ENCODE data around the gene STAT4.
A peak's percentile ranks its signal among the peaks of the same experiment; 100 is the strongest.

Gene STAT4

GRCh38 chr2:191001032-191001431, 149.8 kb downstream of the STAT4 start:
- no peak overlapping the region for H3K4me3 ChIP-seq (ENCODE audit: severe bottlenecking)
- no peaks in the 10 kb centered on the region for H3K27me3 ChIP-seq (ENCODE audit: insufficient read depth, poor library complexity, severe bottlenecking)
- H3K9me3 ChIP-seq (ENCODE audit: severe bottlenecking), result no peaks in the 10 kb centered on the region
- peak overlapping the region; percentile 53 for H3K27ac ChIP-seq (ENCODE audit: poor library complexity, severe bottlenecking)
- no peak for DNase-seq (ENCODE audit: low spot score)
- TF ChIP-seq, protein P1, sequence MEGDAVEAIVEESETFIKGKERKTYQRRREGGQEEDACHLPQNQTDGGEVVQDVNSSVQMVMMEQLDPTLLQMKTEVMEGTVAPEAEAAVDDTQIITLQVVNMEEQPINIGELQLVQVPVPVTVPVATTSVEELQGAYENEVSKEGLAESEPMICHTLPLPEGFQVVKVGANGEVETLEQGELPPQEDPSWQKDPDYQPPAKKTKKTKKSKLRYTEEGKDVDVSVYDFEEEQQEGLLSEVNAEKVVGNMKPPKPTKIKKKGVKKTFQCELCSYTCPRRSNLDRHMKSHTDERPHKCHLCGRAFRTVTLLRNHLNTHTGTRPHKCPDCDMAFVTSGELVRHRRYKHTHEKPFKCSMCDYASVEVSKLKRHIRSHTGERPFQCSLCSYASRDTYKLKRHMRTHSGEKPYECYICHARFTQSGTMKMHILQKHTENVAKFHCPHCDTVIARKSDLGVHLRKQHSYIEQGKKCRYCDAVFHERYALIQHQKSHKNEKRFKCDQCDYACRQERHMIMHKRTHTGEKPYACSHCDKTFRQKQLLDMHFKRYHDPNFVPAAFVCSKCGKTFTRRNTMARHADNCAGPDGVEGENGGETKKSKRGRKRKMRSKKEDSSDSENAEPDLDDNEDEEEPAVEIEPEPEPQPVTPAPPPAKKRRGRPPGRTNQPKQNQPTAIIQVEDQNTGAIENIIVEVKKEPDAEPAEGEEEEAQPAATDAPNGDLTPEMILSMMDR (IDR thresholded peaks at IDR 0.05; ENCODE audit: poor library complexity, severe bottlenecking), result no peak
- H3K4me1 ChIP-seq (ENCODE audit: insufficient read depth, poor library complexity, severe bottlenecking), result peaks cover 15% of the 10 kb centered on the region
- peaks cover 100% of the 10 kb centered on the region for H3K36me3 ChIP-seq (ENCODE audit: low read depth)
- ATAC-seq (ENCODE audit: low read depth), result peak; percentile 87

DNA sequence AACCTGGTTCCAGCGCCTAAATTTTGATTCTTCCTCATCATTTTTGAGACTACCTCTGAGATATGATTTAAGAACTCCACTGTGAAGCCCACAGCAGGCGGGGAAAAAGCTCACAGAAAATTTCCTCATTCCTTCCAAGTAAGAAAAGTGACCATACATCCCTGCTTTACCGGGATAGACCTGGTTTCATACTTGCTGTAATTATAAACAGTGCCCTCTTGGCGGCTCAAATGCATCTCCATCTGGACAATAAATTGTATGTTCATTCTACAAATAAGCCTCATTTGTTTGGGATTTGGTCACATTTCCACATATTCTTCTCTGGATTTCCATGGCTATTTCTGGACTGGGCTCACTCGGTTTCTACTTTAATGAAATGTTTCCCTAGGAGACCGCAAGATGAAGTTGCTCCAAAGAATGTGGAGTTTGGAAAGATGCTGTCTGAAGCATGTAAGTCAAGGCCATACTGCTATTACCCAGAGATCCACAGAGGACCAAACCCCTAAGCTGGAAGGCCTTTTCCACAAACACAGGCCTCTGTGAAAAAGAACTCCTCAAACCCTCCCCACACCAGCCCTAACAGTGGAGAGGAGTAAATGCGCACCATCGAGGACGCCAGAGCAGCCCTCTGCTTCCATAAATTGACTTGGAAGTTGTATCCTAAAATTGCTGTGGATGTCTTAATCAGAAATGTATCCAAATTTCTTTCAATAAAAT, 150.7 kb downstream of the STAT4 start:
- Histone ChIP-seq H3K27ac (ENCODE audit: poor library complexity, severe bottlenecking) (peak overlapping the region; percentile 53), H3K36me3 (ENCODE audit: low read depth) (peaks cover 100% of the 10 kb centered on the region), H3K4me1 (ENCODE audit: insufficient read depth, poor library complexity, severe bottlenecking) (peaks cover 15% of the 10 kb centered on the region), H3K4me3 (ENCODE audit: severe bottlenecking) (no peak overlapping the region), H3K27me3 (ENCODE audit: insufficient read depth, poor library complexity, severe bottlenecking) (no peaks in the 10 kb centered on the region), H3K9me3 (ENCODE audit: severe bottlenecking) (no peaks in the 10 kb centered on the region)
- ATAC-seq (ENCODE audit: low read depth), result no peak
- TF ChIP-seq, protein P1 (IDR thresholded peaks at IDR 0.05; ENCODE audit: poor library complexity, severe bottlenecking), result no peak
- no peak for DNase-seq (ENCODE audit: low spot score)

GRCh38 chr2:190999058-190999457, 151.7 kb downstream of the STAT4 start:
- Histone ChIP-seq H3K27me3 (ENCODE audit: insufficient read depth, poor library complexity, severe bottlenecking) (no peaks in the 10 kb centered on the region), H3K9me3 (ENCODE audit: severe bottlenecking) (no peaks in the 10 kb centered on the region), H3K4me1 (ENCODE audit: insufficient read depth, poor library complexity, severe bottlenecking) (peaks cover 15% of the 10 kb centered on the region), H3K27ac (ENCODE audit: poor library complexity, severe bottlenecking) (no peak overlapping the region), H3K36me3 (ENCODE audit: low read depth) (peaks cover 98% of the 10 kb centered on the region), H3K4me3 (ENCODE audit: severe bottlenecking) (no peak overlapping the region)
- TF ChIP-seq, protein P1 (IDR thresholded peaks at IDR 0.05; ENCODE audit: poor library complexity, severe bottlenecking), result no peak
- no peak for ATAC-seq (ENCODE audit: low read depth)
- no peak for DNase-seq (ENCODE audit: low spot score)

DNA sequence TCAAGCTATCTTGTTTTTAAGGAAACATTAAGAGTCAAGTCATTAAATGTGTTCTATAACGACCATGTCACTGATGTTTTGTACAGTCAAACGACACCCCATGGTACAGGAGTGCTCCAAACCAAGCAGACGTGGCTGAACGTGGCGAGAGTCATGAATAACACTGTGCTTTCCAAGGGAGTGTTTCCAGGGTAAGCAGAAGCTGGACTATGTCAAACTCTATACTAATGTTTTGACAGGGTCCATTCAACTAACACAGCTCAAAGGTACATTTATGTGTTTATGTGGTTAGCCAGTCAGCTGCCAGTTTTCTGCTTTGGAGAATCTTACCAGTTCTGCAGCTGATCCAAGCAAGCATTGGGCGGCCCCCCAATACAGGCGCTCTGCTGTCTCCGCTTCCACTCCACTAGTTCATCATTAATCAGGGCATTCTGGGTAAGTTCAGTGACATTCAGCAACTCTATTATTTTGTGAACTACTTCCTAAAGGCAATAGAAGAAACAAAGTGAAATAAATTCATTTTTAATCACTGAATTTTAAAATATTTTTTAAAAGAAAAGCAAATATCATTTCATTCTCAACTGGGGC, 153.2 kb downstream of the STAT4 start:
- TF ChIP-seq, protein P1 (IDR thresholded peaks at IDR 0.05; ENCODE audit: poor library complexity, severe bottlenecking), result no peak
- no peaks in the 10 kb centered on the region for H3K27me3 ChIP-seq (ENCODE audit: insufficient read depth, poor library complexity, severe bottlenecking)
- H3K27ac ChIP-seq (ENCODE audit: poor library complexity, severe bottlenecking), result no peak overlapping the region
- peaks cover 98% of the 10 kb centered on the region for H3K36me3 ChIP-seq (ENCODE audit: low read depth)
- H3K9me3 ChIP-seq (ENCODE audit: severe bottlenecking), result no peaks in the 10 kb centered on the region
- H3K4me3 ChIP-seq (ENCODE audit: severe bottlenecking), result no peak overlapping the region
- no peak for DNase-seq (ENCODE audit: low spot score)
- peaks cover 15% of the 10 kb centered on the region for H3K4me1 ChIP-seq (ENCODE audit: insufficient read depth, poor library complexity, severe bottlenecking)
- no peak for ATAC-seq (ENCODE audit: low read depth)

DNA sequence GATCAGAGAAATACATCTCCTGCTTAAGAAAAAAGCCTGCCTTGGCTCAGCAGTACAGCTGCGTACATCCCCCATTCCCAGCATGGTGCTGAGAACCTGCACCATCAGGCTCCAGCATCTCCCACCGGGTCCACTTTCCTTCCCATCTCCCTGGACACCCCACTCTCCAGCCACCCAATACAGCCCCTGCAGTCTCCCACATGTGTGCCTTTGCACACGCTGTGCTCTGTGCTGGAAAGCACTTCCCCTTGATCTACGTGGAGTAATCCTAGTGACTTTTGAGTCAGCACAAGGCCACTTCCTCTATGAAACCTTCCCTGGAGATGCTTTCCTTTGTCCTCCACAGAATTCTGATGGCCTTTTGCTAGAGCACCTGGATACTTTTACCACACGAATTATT, 153.8 kb downstream of the STAT4 start:
- no peak for DNase-seq (ENCODE audit: low spot score)
- Histone ChIP-seq H3K36me3 (ENCODE audit: low read depth) (peaks cover 95% of the 10 kb centered on the region), H3K27me3 (ENCODE audit: insufficient read depth, poor library complexity, severe bottlenecking) (no peaks in the 10 kb centered on the region), H3K4me1 (ENCODE audit: insufficient read depth, poor library complexity, severe bottlenecking) (peaks cover 14% of the 10 kb centered on the region), H3K27ac (ENCODE audit: poor library complexity, severe bottlenecking) (no peak overlapping the region), H3K9me3 (ENCODE audit: severe bottlenecking) (no peaks in the 10 kb centered on the region), H3K4me3 (ENCODE audit: severe bottlenecking) (no peak overlapping the region)
- TF ChIP-seq, protein P1 (IDR thresholded peaks at IDR 0.05; ENCODE audit: poor library complexity, severe bottlenecking), result no peak
- no peak for ATAC-seq (ENCODE audit: low read depth)

All from RWPE2 (cell line).